Progenitor cell of endocrine pancreas (in vitro differentiated cells): ENCODE measurements around the gene FUCA2. TPM values are rescaled to one million over a fixed set of nuclear protein-coding genes. Genes with fewer than 3 reads are reported as not detected.

ENCODE experiments used
- DNase-seq: peaks from one replicate; pipeline ENCODE4 v3.0.0; 2021; ENCODE audit warnings: low spot score; ENCODE audit not compliant: unreplicated experiment
- H3K27ac Mint-ChIP-seq: 2 replicates; pipeline ENCODE4 v1.8.0; 2021; ENCODE audit warnings: mild to moderate bottlenecking, moderate library complexity, mixed read lengths
- H3K27me3 Mint-ChIP-seq: 2 replicates; pipeline ENCODE4 v1.8.0; 2021; ENCODE audit warnings: mixed read lengths
- H3K36me3 Mint-ChIP-seq: 2 replicates; pipeline ENCODE4 v1.8.0; 2022; ENCODE audit warnings: mixed read lengths; ENCODE audit not compliant: insufficient read depth
- H3K4me1 Mint-ChIP-seq: 2 replicates; pipeline ENCODE4 v1.8.0; 2021; ENCODE audit warnings: low read depth, mixed read lengths
- H3K4me3 Mint-ChIP-seq: 2 replicates; pipeline ENCODE4 v1.8.0; 2021; ENCODE audit warnings: low read depth, mild to moderate bottlenecking, moderate library complexity, mixed read lengths
- H3K9me3 Mint-ChIP-seq: 2 replicates; pipeline ENCODE4 v1.8.0; 2021; ENCODE audit warnings: low read depth, mixed read lengths
- total RNA-seq: library from RNA; stranded (reverse); gene quantifications from 2 replicates; pipeline ENCODE4 v1.2.1, GENCODE V29; 2021
- TF ChIP-seq, protein P1 (sequence below): fragments of 200-600 bp; sonication (generic); IDR thresholded peaks from one replicate; pipeline ENCODE4 v1.5.0; 2021; ENCODE audit warnings: antibody characterized with exemption, mild to moderate bottlenecking; ENCODE audit not compliant: unreplicated experiment

Gene FUCA2
- total RNA-seq, 1 donor from 2014 or later, result 67.5 TPM

DNA sequence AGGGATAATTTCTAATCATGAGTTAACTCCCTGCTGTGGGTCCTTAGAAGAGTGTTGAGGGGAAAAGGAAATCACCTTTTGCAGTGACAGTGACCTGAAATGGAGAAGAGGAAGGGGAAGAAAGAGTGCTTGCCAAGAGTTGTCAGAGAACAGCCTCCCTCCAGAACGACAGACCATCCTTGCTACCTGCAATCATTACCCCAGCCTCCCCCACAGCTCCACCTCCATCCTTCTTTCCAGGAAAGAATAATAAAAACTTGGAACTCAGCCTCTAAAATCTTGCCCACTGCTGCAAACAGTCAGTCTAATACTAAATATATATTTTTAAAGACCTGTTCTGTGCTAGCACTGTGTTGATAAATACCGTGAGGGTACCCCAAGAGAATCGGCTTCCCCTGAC is 28.7 kb upstream of the FUCA2 start:
- TF ChIP-seq, protein P1, sequence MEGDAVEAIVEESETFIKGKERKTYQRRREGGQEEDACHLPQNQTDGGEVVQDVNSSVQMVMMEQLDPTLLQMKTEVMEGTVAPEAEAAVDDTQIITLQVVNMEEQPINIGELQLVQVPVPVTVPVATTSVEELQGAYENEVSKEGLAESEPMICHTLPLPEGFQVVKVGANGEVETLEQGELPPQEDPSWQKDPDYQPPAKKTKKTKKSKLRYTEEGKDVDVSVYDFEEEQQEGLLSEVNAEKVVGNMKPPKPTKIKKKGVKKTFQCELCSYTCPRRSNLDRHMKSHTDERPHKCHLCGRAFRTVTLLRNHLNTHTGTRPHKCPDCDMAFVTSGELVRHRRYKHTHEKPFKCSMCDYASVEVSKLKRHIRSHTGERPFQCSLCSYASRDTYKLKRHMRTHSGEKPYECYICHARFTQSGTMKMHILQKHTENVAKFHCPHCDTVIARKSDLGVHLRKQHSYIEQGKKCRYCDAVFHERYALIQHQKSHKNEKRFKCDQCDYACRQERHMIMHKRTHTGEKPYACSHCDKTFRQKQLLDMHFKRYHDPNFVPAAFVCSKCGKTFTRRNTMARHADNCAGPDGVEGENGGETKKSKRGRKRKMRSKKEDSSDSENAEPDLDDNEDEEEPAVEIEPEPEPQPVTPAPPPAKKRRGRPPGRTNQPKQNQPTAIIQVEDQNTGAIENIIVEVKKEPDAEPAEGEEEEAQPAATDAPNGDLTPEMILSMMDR, result no peak
- no peaks in the 10 kb centered on the region for H3K36me3 Mint-ChIP-seq
- H3K9me3 Mint-ChIP-seq, result no peaks in the 10 kb centered on the region
- H3K4me1 Mint-ChIP-seq, result peaks cover 46% of the 10 kb centered on the region
- no peak overlapping the region for H3K4me3 Mint-ChIP-seq
- no peak for DNase-seq
- H3K27me3 Mint-ChIP-seq, result no peaks in the 10 kb centered on the region
- H3K27ac Mint-ChIP-seq, result no peak overlapping the region

DNA sequence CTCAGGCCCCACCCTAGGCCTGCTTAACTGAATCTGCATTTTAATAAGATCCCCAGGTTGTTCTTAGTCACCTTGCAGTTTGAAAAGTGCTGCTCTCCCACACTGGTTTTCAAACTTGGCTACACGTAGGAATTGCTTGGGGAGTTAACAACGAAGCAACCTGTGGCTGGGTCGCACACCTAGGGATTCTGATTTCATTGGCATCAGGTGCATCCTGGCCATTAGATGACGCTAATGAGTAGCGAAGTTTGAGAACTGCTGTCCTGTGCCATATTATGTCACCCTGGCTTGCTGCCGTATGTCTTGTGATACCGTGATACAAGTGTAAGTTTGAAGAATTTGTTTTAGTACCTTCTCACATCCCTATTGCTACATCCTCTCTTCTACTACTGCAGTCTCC is 28.2 kb upstream of the FUCA2 start:
- TF ChIP-seq, protein P1, result no peak
- DNase-seq, result no peak
- Mint-ChIP-seq H3K4me3 (no peak overlapping the region), H3K27me3 (no peaks in the 10 kb centered on the region), H3K9me3 (no peaks in the 10 kb centered on the region), H3K27ac (no peak overlapping the region), H3K4me1 (peaks cover 51% of the 10 kb centered on the region), H3K36me3 (no peaks in the 10 kb centered on the region)

DNA sequence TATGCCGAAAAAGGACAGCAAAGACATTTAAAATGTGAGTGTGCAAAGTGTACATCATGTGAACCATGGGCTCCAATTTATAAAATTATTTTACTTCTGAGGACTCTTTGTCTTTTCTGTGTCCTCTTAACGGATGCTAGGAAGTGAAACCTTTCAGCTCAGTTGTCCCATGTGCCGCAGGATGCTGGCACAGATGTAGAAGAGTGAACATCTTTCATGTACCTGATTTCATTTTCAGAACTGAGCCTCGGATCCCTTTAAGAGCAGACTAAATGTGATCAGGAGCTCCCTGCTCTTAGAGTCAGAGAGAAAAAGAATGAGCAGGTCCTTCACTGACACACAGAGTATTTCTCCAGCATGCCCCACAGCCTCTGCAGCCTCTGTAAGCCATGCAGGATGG is 27.6 kb upstream of the FUCA2 start:
- DNase-seq, result no peak
- TF ChIP-seq, protein P1, result no peak
- H3K27me3 Mint-ChIP-seq, result no peaks in the 10 kb centered on the region
- peaks cover 51% of the 10 kb centered on the region for H3K4me1 Mint-ChIP-seq
- no peaks in the 10 kb centered on the region for H3K9me3 Mint-ChIP-seq
- H3K27ac Mint-ChIP-seq, result no peak overlapping the region
- H3K36me3 Mint-ChIP-seq, result no peaks in the 10 kb centered on the region
- H3K4me3 Mint-ChIP-seq, result no peak overlapping the region

DNA sequence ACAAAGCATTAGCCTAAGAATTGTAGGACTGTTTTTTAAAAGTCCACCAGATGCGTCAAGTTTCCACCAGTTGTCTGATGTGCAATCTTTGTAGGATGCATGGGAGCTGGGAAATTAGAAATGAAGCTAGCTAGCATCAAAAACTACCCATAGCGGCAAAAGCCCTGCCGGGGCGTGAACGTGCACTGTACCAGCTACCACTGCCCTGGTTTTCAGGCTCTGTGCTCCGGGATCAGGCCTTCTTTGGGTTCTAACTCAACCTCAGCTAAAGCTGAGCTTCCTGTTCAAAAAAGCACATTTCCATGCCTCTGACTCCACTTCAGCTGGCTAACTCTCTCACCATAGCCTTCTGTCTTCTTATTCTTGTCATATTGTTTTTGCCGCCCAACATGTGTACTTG is 26.9 kb upstream of the FUCA2 start:
- H3K36me3 Mint-ChIP-seq, result no peaks in the 10 kb centered on the region
- no peaks in the 10 kb centered on the region for H3K27me3 Mint-ChIP-seq
- H3K27ac Mint-ChIP-seq, result no peak overlapping the region
- TF ChIP-seq, protein P1, result no peak
- peaks cover 47% of the 10 kb centered on the region for H3K4me1 Mint-ChIP-seq
- H3K9me3 Mint-ChIP-seq, result no peaks in the 10 kb centered on the region
- DNase-seq, result no peak
- H3K4me3 Mint-ChIP-seq, result peak overlapping the region; percentile 76

DNA sequence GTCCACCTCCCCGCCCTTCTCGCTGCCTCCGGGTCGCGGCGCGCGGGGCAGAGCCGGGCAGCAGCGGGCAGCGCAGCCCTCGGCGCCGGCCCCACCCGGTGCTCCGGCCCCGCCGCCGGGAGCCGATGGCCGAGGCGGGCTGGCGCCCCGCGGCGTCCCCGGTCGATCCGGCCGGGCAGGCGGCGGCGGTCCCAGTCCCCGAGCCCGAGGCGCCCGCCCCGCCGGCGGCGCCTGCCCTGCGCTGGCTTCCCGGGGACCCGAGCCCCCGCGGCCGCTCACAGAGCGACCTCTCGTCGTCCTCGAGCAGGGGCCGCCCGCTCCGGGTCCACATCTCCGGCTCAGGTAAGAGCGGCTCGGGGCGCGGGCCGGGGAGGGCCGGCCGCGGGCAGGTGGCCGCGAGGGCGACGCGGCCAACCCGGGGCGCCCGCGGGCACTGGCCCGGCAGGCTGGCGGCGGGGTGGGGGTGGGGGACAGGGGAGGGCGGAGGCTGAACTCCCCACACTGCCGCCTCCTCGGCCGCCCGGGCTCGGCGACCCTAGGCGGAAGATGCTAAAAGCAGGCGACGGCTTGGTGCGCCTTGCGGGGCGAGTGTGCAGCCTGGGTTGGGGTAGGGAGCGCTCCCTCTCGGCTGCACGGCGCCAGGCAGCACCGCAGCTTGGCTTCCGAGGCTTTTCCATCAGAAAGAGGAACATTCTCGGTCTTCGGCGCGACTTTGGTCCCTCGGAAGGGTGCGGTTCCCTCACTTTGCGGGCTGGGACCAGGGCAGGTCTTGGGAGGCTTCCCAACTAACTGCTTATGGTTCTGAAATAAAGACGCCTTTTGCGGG is 25.6 kb upstream of the FUCA2 start:
- TF ChIP-seq, protein P1, result peak; percentile 56
- H3K4me1 Mint-ChIP-seq, result peaks cover 36% of the 10 kb centered on the region
- no peaks in the 10 kb centered on the region for H3K27me3 Mint-ChIP-seq
- H3K36me3 Mint-ChIP-seq, result no peaks in the 10 kb centered on the region
- H3K27ac Mint-ChIP-seq, result peak overlapping the region; percentile 84
- no peaks in the 10 kb centered on the region for H3K9me3 Mint-ChIP-seq
- peak; percentile 53 for DNase-seq
- H3K4me3 Mint-ChIP-seq, result peak overlapping the region; percentile 77
